ENCODE data around the gene SLC6A1. TPM values are rescaled to one million over a fixed set of nuclear protein-coding genes. Genes with fewer than 3 reads are reported as not detected.

SLC6A1 gene
- total and polyA plus RNA-seq, 2 of the 4 experiments (the other 2 are of a cell fraction), result 0.02 TPM; not detected in 1

DNA sequence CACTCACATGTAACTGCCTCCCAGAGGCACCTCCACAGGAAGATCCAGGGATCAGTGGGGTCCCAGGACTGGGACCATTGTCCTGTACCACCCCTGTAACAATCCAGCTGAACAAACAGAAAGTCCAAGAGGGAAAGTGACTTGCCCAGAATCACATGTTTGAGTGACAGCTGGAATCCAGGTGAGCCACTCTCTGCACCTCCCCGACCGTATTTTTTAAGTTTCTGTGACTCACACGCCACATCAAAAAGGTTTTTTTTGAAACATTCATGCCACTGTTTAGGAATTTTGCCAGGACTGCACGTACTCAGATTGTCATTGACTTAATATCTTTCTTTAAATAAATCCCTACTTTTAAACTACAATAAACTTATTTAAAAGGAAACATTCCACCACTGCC is 9.8 kb upstream of the SLC6A1 start:
- Histone ChIP-seq H3K9me1 (ENCODE audit: insufficient read depth, low read length) (no peaks in the 10 kb centered on the region), H2AFZ (replicated peaks; ENCODE audit: low read length, poor library complexity) (no peak overlapping the region), H2BK5ac (ENCODE audit: low read depth, low read length, poor library complexity, severe bottlenecking) (no peak overlapping the region), H2AK9ac (replicated peaks; ENCODE audit: low read depth, low read length, poor library complexity) (no peak overlapping the region), H4K91ac (ENCODE audit: insufficient read depth, low read depth, low read length) (no peak overlapping the region), H4K5ac (ENCODE audit: low read depth, low read length) (no peak overlapping the region), H2BK15ac (ENCODE audit: low read depth, low read length) (no peak overlapping the region), H3K27ac (ENCODE audit: insufficient read depth, low read length) (no peak overlapping the region), H3K79me1 (ENCODE audit: low read depth in 1 of 2, low read length in 2 of 2) (no peaks in the 10 kb centered on the region), H3K4ac (ENCODE audit: low read depth, low read length) (no peak overlapping the region), H3K27me3 (ENCODE audit: control insufficient read depth, insufficient read depth, low read length) (peaks cover 21% of the 10 kb centered on the region), H3K36me3 (ENCODE audit: control insufficient read depth, insufficient read depth, low read length) (no peaks in the 10 kb centered on the region), H3K9ac (ENCODE audit: low read depth, low read length) (no peak overlapping the region), H3K4me2 (ENCODE audit: low read depth, low read length) (no peak overlapping the region), H4K8ac (ENCODE audit: low read depth in 2 of 2, low read length in 2 of 2) (no peak overlapping the region), H3K9me3 (ENCODE audit: control insufficient read depth, insufficient read depth, low read length) (no peaks in the 10 kb centered on the region), H3K14ac (replicated peaks; ENCODE audit: low read depth, low read length) (no peak overlapping the region), H3K4me3 (ENCODE audit: insufficient read depth, low read depth, low read length) (no peak overlapping the region), H3K23ac (ENCODE audit: low read depth, low read length) (no peak overlapping the region), H3K18ac (ENCODE audit: low read depth, low read length) (no peak overlapping the region), H3K56ac (ENCODE audit: extremely low read depth, insufficient read depth, low read length) (no peak overlapping the region), H4K20me1 (ENCODE audit: insufficient read depth, low read length) (no peaks in the 10 kb centered on the region), H2AK5ac (ENCODE audit: low read depth, low read length) (no peak overlapping the region), H3K4me1 (ENCODE audit: control insufficient read depth, insufficient read depth, low read length) (no peaks in the 10 kb centered on the region), H2BK20ac (ENCODE audit: low read depth, low read length) (no peak overlapping the region), H2BK120ac (ENCODE audit: low read depth, low read length) (no peak overlapping the region)
- ATAC-seq (ENCODE audit: low read depth) (no peak), DNase-seq (no peak)
- POLR2A ChIA-PET (ENCODE audit: unreplicated experiment), result no interaction called here
- dilution Hi-C loops (cut with HindIII; ENCODE audit: low sequenced_read_pairs, unreplicated experiment) (no loop called here), intact Hi-C loops (cut with micrococcal nuclease) (loop anchor here (2.0 kb wide), 1 partner anchor 222 kb away; no protein-coding TSS in a partner anchor), in situ Hi-C loops (cut with MboI; ENCODE audit: low sequenced_read_pairs) (no loop called here)
- TF ChIP-seq MAZ (IDR thresholded peaks at IDR 0.05; ENCODE audit: borderline replicate concordance, low read depth, low read length), result no peak
- no peak for TF ChIP-seq SMC3 (IDR thresholded peaks at IDR 0.05; ENCODE audit: low read depth, low read length)
- TF ChIP-seq RFX5 (IDR thresholded peaks at IDR 0.05; ENCODE audit: low read depth, low read length), result no peak
- CTCF ChIA-PET, result interaction anchor here (0.6 to 1.5 kb wide), 9 partner anchors 10 to 46 kb away, joined by 3 to 4 read pairs (median 3); partner anchors contain the start of gene SLC6A1
- BruUV-seq (replicated peaks), result no TSS peak
- 0% methylated on average over 3 of the region's 4 CpGs; no CpG with 5 or more reads in 1 of the 2 experiments for WGBS, 2 experiments (ENCODE audit: extremely low coverage in 2 of 2, insufficient read length in 1 of 2)

Measured in IMR-90 (cell line).